Raji (cell line): Measurements from ENCODE around the gene GRAMD1B.

Source experiments
- POLR2A ChIP-seq: IDR thresholded peaks from 2 replicates; pipeline ENCODE4 v1.6.1; 2011; ENCODE audit warnings: low read depth, low read length, control low read depth; ENCODE audit not compliant: insufficient read depth

GRAMD1B gene

DNA sequence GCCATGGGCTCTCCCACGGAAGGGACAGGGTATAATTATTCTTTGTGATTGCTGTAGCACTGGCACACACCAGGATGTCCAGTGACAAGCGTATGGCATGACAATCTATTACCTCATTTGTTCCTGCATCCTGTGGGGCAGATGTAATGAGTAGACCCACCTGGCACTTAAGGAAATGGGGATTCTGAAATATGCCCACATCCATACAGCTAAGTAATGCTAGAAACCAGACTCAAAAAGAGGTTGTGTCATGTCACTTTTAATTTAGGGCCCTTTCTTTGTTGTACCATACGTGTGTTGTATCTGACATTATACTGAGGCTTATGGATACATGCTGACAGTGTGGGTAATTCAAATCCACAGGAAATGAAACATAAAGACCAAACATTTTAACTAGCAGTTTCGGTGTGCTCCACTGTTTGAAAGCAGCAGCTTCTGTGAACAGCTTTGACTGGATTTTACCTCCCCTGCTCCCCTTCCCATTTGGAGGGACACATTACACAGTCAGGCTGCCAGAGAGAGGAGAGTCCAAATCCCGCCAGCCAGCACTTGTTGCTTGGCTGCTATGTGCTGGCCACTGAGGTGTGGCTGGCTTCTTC is 21.2 kb downstream of the GRAMD1B start:
- TF ChIP-seq POLR2A, result no peak

GRCh38 chr11:123452794-123453193 is 22.7 kb downstream of the GRAMD1B start:
- no peak for TF ChIP-seq POLR2A

- no peak for TF ChIP-seq POLR2A
Measured at GRCh38 chr11:123454060-123454651, 24.1 kb downstream of the GRAMD1B start.

DNA sequence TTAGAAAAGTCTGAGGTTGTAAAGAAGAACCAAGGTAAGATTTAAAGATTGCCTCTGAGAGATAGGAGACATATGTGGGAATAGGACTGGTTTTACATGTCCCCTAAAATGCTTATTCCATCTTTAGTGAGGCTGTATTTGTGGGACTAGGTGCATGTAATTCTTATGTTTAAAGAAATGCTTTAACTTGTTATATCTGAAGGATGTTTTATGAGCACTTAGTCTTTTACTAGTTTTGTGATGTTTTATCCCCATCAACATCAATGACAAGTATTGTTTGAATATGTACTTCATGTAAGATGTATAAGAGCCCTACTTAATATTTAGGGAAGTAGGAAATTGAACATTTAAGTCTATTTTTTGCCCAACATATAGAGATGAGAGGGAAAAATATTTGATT is 24.7 kb downstream of the GRAMD1B start:
- no peak for TF ChIP-seq POLR2A

DNA sequence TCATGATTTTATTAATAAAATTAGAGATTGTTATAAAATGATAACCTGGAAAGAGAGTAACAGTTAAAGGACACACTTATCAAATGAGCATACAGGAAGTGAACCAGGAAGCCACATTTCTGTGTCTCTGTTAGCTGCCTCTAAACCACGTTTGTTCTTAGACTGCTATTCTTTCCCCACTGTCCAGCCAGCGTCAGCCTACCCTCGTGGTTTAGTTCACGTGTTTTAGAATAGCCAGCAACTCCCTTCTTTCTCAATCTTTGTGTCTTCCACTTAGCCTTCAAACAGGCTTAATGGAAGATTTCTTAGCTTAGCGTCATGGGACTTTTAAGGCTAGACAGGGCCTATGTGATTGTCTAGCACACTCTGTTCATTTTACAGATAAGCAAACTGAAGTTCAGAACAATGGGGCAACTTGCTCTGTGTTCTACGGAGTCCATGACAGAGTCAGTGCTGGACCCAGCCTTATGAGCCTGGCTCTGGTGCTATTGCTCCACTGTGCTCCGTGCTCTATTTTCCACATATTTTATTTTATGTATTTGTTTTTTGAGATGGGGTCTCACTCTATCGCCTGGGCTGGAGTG is 27.2 kb downstream of the GRAMD1B start:
- no peak for TF ChIP-seq POLR2A

GRCh38 chr11:123458501-123458900 is 28.4 kb downstream of the GRAMD1B start:
- TF ChIP-seq POLR2A, result no peak

DNA sequence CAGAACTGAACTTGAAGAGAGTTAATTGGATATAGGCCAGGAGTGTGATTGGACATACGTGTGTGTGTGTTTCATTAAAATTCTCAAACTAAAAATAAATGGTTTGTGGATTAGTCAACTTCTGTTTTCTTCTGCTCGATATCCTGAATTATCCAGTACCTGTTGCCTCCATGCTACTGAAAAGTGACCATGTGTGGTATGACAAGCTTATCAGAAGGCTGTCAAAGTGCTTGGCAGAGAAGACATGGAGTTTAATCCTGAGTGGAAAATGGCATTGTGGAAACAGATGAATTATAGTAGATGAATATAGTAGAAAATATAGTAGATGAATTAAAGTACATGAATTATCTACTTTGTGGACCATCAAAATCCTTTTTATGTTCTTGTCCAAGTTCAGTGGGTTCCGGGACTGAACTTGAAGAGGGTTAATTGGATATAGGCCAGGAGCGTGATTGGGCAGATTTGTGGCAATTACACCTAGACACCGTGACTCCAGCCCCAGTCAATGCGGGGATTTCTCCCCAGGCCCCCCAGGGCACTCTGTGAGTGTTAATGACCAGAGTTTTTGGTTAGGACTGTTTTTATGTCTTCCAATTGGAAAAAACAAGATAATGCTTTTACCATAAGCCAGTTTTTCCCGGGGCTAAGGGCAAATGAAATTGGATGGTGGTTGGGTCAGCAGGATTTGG is 30.1 kb downstream of the GRAMD1B start:
- TF ChIP-seq POLR2A, result no peak

GRCh38 chr11:123461164-123461563 is 31.1 kb downstream of the GRAMD1B start:
- no peak for TF ChIP-seq POLR2A

DNA sequence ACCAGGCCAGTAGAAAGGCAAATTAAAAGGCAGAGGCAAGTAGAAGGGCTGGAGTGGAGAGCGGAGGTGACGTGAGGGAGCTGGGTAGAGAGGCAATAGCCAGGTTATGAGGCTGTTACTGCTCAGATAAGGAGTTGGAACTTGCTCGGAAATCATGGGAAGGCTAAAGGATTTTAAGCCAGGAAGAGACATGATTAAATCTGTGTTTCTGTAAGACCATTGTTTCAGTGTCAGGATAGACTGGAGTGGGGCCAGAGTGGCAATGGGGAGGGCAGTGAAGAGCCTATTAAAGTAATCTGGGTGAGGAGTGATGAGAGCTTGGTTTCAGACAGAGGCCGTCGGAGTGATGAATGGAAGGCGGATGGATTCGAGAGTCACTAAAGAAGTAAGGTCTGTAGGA is 39.0 kb downstream of the GRAMD1B start:
- TF ChIP-seq POLR2A, result no peak

DNA sequence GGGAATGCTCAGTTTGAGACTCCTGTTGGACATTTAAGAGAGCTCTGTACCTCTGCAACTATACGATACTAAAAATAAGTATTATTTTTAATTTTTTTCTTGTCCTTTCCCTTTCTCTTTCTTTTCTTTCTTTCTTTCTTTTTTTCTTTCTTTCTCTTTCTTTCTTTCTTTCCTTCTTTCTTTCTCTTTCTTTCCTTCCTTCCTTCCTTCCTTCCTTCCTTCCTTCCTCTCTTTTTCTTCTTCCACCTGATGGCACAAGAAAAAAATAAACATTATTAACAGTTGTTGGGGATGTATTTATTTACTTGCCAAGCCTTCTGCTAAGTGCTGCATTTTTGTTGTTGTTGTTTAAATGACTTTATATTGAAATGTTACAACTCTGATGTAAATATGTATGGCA is 39.5 kb downstream of the GRAMD1B start:
- TF ChIP-seq POLR2A, result no peak

DNA sequence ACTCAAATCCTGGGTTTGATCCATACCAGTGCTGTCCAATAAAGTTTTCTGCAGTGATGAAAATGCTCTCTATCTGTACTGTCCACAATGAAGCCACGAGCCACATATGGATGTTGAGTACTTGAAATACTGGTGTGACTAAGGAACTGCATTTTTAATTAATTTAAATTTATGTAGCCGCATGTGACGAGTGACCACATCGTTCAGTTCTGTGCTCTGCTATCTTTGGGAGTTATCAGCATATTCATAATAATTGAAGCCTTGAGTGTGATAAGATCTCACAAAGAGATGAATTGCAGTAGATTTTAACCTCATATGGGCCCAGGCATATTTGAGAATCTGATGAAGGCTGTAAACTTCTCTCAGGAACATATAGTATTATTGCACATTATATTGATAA is 40.8 kb downstream of the GRAMD1B start:
- TF ChIP-seq POLR2A, result no peak

DNA sequence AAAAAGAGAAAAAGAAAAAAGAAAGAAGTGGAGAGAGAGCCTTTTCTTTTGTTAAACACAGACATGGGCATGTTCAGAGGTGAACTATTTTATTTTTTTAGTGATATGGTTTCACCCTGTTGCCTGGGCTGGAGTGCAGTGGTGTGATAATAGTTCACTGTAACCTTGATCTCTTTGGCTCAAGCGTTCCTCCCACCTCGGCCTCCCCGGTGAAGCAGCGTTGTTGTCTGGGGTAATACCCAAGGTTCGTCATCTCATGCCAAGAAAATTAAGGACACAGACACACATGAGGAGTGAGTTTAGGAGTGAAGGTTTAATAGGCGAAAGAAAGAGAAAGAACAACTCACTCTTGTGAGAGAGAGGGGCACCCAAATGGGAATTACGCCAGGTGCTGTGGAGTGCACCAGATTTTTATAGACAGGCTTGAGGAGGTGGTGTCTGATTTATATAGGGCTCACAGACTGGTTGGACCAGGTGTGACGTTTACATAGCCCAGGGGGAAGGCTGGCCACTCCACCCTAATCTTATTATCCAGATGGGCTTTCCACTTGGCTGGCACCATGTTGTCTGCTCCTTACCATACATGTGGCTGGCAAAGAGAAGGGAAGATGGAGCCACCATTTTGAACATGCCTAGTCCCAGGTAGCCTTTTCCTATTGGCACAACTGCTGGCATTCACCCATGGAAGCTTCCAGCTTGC is 42.3 kb downstream of the GRAMD1B start:
- TF ChIP-seq POLR2A, result no peak

GRCh38 chr11:123473941-123474677 is 44.0 kb downstream of the GRAMD1B start:
- no peak for TF ChIP-seq POLR2A

DNA sequence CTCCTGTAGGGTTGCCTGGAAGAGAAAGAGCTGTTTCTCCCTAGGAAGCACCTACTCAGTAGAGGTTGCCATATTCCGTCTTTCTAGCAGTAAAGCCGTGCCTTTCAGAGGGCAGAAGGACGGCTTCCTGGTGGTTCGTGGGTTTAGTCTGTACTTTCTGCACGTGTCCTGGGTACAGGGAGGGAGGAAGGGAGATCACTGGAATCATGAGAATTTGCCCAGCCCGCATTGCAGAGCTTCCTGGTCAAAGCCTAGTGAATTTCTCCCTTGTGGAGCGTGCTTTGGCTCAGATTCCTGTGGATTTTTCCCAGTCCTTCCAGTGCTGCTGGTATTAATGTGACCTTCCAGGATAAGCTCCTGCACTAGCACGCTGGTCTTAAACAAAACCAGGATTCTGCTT is 44.9 kb downstream of the GRAMD1B start:
- no peak for TF ChIP-seq POLR2A

DNA sequence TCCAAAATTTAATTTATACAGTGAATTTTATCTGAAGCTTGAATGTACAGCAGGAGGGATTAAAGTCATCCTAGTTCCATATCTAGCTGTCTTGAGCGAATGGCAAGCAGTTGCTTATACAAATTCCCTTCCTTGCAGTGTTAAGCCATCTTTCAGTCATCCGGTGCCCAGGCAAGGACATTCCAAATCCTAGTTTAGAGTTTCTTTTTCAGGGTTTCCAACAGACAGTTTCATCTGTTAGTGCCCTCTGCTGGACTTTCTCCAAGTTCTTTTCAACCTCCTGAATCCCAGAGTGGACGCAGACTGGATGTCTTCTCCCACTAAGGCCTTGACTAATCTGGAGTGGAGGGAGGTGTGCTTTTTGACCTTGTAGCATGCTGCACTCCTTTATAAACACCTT is 45.4 kb downstream of the GRAMD1B start:
- TF ChIP-seq POLR2A, result no peak
